Right lung (tissue), 5 donors: ENCODE results near the gene UVSSA. TPM values are rescaled to one million over a fixed set of nuclear protein-coding genes. Genes with fewer than 3 reads are reported as not detected.

Experiments used
- DNase-seq, 2 donors: peaks; one replicate each; pipeline ENCODE4 v3.0.0-alpha.2; 2013
- polyA plus RNA-seq, 5 donors: library from polyadenylated mRNA; unstranded; fragments of 120-200 nt; gene quantifications; one replicate each; pipeline versions ENCODE4 v1.2.1 to v1.2.3, GENCODE V29; 2013; ENCODE audit warnings: inconsistent platforms in 1 of 5, low replicate concordance in 1 of 5; ENCODE audit not compliant: insufficient read length in 5 of 5, insufficient read depth in 1 of 5

UVSSA gene
- polyA plus RNA-seq, 5 donors = 9.6 to 21.2 (median 15.5) TPM

DNA sequence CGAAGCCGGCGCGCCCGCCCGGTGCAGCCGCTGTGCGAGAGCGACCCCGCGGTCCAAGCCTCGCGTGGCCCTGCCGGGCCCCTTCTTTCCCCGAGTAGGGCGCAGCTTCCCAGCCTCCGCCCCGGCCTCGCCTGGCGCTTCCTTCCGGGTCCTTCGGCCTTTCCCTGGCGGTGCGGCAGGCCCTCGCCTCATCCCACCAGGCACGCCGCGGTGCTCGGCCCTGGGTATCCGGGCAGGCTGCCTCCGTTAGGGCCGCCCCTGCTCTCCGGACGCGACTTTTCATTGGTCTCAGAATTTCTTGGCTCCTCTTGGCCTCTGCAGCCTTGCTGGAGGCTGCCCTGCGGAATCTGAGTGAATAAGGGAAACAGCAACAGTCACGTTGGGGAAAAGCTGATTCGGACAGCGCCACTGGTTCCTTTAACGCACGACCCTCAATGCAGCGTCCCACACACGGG, 429 bp downstream of the UVSSA start:
- DNase-seq = peak; percentile 77 to 79

DNA sequence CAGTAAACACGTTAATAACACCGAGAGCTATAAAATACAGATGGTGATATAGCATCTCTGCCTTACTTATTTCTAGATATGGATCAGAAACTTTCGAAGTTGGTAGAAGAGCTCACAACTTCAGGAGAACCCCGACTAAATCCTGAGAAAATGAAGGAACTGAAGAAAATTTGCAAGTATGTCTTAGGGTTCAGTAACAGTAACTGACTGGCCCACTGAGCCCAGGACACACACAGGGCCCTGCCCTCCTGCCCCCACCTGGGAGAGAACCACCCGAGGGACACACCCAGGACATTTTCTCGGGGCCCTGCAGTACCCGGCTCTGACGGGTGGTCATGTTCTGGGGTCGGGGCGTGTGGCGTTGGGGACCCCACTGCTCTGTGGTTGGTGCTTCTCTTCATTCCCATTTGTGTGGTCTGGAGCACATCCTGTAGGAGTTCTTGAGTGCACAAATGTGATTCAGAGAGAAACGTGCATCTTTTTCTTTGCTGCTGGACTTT, 1.1 kb downstream of the UVSSA start:
- DNase-seq = no peak

GRCh38 chr4:1348746-1349145, 1.7 kb downstream of the UVSSA start:
- DNase-seq = no peak

GRCh38 chr4:1349359-1350168, 2.6 kb downstream of the UVSSA start:
- no peak for DNase-seq

DNA sequence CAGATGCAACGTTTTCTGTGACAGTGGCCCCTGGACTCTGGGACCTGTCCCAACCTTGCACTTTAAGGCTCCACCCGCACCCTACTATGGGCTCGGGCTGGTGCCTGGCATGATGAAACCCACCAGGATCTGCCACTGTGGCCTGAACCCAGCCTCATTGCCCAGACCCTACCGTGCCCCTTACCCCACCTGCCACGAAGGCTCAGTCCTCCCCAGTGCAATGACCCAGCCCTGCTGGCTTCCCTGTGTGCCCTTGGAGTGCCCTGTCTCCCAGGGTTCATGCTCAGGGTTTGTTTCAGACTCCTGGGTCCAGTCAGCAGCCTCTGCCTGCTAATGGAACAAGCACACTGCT, 3.1 kb downstream of the UVSSA start:
- DNase-seq = no peak

DNA sequence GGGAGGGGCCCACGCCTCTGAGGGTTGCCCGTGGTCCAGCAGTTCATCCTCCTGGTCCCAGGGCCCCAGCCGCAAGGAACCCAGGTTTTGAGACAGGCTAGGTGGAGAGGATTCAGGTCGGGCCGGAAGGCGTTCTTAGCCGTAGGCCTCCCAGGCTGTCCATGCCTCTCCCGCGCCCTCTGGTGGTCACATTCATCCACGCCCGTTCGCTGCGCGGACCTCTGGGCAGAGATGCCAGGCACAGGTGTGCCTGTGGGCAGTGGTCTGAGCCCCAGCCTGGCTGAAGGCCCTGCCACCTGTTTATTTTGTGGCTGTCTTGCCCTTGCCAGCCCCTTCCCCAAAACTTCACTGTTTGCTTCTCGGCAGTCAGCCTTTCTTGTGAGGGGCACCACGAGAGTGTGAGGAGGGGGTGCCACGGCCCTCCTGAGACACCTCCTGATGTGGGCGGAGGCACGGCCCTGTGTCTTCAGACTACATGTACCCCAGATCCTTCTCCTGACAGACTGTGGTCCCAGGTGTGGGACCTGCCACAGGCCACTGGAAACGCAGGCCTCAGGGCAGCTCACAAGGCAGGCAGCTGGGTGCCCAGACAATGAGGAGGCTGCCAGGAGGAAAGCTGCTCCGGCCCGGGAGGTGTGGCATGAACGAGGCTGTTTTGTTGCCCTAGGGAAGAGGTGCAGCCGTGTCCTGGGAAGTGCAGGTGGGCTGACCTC, 5.0 kb downstream of the UVSSA start:
- DNase-seq = peak; percentile 62 to 64

- no peak for DNase-seq
These were observed 5.5 kb downstream of the UVSSA start for GRCh38 chr4:1352567-1352900.

GRCh38 chr4:1353186-1354055, 6.4 kb downstream of the UVSSA start:
- no peak for DNase-seq

GRCh38 chr4:1354136-1354982, 7.4 kb downstream of the UVSSA start:
- no peak for DNase-seq

GRCh38 chr4:1354983-1355275, 7.9 kb downstream of the UVSSA start:
- DNase-seq = no peak

GRCh38 chr4:1355378-1355777, 8.4 kb downstream of the UVSSA start:
- no peak for DNase-seq

GRCh38 chr4:1356181-1356998, 9.4 kb downstream of the UVSSA start:
- peak; percentile 13 to 28 for DNase-seq

DNA sequence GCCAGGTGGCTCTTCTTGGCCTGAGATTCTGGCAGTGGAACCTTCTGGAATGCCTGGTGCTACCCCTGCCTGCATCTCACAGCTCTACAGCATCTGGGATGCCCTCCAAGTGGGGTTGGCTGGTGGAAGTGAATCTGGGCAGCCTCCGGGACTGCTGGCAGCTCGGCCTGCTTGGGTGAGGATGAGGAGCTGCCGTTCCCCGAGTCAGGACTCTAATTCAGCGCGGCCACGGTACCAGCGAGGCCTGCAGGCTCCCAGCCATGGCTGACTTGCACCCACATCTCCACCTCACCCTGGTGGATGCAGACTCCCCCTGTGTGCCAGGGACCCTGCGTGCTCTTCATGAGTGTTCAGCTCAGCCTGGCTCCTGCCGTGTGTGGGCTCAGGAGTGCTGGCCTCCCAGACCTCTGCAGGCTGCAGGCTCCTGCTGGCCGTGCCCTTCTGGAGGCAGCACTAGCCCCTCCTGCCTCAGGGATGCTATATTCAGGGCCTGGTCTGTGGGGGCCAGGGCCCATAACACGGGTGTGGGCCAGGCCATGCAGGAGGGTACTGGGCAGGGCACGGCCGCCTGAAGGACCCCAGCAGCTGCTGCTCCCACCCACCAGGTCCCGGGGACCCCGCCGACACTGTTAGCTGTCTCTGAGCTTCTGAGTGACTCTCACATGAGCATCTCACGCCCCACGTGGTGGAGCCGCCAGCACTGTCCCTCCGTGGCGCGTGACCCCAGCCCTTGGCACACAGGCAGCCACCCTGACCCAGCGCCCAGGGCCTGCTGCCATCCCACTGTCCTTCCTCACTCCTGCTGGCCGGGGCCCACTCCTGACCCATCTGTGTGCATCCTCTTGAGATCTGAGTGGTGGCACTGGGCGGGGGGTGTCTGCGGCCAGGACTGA, 10.6 kb downstream of the UVSSA start:
- DNase-seq = no peak

- DNase-seq = no peak
These were observed 11.6 kb downstream of the UVSSA start for GRCh38 chr4:1358421-1359143.

DNA sequence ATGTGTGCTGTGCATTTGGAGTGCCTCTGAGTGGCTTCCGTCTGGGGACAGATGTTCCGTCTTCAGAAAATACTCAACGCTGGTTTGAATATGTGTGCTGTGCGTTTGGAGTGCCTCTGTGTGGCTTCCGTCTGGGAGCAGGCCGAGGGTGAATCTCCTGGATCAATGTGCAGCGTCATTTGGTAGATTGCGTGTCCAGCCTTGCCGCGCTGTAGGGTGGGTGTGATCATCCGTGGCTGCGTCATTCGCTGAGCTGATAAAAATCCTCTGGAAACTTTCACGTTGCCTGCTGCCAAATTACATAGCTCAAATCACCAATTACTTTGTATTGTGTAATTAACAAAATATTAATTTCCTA, 12.1 kb downstream of the UVSSA start:
- no peak for DNase-seq

DNA sequence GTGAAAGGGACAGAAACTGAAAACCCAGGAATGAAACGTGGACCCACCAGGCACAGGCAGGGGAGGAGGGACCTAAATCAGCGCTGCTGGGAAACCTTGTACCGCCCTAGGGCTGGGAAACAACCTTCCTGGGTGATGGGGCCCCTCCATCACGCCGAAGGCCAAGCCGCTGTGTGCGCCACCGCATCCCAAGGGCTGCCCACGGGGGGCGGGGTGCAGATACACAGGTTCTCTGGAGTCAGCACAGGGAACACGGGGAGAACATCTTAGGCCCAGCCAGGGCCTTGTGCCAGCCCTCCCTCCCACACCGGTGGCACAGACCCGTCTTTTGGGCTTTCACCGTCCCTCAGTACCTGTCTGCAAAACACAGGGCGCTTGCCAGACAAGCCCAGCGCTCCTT, 13.0 kb downstream of the UVSSA start:
- no peak for DNase-seq

DNA sequence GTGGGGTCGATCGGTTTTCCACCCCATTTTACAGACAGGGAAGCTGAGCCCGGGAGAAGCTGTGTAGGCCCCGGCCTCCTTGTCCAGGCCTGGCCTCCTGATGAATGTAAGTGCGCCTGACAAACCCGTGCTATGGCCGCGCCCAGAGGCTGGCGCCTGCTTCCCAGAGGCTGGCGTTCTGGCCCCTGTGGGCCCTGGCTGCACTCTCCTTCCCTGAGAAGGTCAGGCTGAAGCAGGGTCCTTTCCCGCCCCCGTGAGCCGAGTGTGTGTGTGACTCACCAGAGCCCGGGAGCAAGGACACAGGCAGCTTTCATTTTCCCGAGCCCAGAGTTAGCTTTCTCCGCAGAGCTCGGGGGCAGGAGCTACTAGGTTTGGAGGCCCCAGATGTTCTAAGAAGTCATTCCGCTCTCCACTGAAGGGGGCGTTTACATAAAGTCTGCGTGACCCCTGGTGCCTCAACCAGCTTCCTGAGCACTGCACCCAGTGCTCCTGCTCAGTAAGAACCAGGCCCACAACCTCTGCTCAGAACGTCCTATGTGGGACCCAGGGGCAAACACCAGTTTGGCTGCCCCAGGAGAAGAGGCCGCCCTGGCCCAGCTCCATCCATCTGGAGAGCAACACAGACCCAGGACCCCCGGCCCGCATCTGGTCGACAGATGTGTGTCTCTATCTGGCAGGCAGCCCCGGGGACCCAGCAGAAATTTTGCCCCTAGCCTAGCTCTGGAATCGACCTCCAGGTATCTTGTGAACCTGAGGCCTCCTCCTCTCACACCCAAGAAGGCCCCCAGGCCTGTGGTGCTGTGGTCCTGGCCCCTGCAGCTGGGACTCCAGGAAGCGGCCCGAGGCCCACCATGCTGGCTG, 13.6 kb downstream of the UVSSA start:
- DNase-seq = no peak

- DNase-seq = no peak
These were observed 14.4 kb downstream of the UVSSA start for GRCh38 chr4:1361431-1361830.
